H54 (cell line): ENCODE data around the gene ERC2.

Source experiments
- DNase-seq: peaks from one replicate; pipeline ENCODE4 v3.0.0; 2011; ENCODE audit warnings: low spot score, mixed read lengths; ENCODE audit not compliant: insufficient read length
- FAIRE-seq: peaks from 3 replicates; lab custom pipeline; 2011; peaks lifted over from hg19 to GRCh38; lab: Jason Lieb, UNC
- POLR2A ChIP-seq: IDR thresholded peaks from 2 replicates; pipeline ENCODE4 v1.6.1; 2011; ENCODE audit warnings: low read depth, mild to moderate bottlenecking, low read length

Gene ERC2

GRCh38 chr3:56410576-56410975 is 57.7 kb downstream of the ERC2 start:
- FAIRE-seq (no peak), DNase-seq (no peak)
- no peak for TF ChIP-seq POLR2A

DNA sequence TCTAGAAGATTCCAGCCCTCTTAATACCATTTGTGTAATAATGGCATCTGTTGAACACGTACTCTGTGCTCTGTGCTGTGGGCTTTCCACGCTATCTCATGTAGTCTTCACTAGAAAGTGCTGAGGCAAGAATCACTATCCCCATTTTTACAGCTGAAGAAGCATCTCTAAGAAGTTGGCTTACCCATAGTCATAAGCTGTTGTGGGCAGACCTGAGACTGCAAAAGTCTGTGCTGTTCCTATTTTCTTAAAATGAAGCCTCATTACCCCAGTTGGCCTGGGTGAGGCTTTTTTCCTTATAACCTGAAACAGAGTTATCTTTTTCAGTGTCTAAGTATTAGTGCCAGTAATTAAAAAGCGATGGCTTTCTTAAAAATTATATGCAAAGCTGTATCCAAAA is 58.5 kb downstream of the ERC2 start:
- DNase-seq (no peak), FAIRE-seq (no peak)
- TF ChIP-seq POLR2A, result no peak

- DNase-seq (no peak), FAIRE-seq (no peak)
- TF ChIP-seq POLR2A, result no peak
These were observed 59.5 kb downstream of the ERC2 start for GRCh38 chr3:56408761-56409196.

DNA sequence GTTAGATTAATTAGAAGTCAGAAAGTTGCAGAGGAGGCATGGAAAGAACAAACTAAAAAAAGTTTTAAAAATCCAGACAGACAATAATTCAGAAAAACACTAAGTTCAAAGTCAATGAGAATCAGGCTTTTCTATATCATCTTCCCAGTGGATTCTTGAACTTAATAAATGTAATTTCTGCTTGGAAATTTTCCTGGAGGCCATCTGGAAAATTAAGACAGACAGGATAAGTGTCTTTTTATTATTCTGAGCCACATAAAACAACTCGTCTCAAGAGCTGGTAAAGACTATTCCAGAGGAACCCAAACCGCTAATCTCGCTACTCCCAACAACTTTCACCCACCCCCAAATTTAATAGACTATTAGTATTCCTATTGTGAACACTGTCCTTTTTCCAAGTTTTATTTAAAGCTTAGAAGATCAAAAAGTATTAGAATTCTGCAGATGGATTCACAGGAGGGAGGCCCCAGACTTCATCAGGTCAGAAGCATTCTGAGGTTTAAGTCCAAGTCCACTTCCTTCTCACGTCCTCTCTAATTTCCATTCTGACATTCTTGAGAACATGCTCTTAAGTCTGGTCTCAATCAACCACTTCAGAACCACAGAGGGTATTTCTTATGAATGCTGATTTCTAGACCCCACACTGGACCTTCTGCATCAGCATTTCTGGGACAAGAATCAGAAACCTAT is 61.3 kb downstream of the ERC2 start:
- TF ChIP-seq POLR2A, result no peak
- DNase-seq, result no peak
- no peak for FAIRE-seq

- no peak for FAIRE-seq
These were observed 63.4 kb downstream of the ERC2 start for GRCh38 chr3:56404884-56405283.

GRCh38 chr3:56398659-56399058 is 69.6 kb downstream of the ERC2 start:
- no peak for DNase-seq
- no peak for FAIRE-seq
- TF ChIP-seq POLR2A, result no peak

More at GRCh38 chr3:56404884-56405283, 63.4 kb downstream of the ERC2 start:
- DNase-seq, result no peak
- no peak for TF ChIP-seq POLR2A

GRCh38 chr3:56397798-56398197 is 70.5 kb downstream of the ERC2 start:
- FAIRE-seq (no peak), DNase-seq (no peak)
- no peak for TF ChIP-seq POLR2A

DNA sequence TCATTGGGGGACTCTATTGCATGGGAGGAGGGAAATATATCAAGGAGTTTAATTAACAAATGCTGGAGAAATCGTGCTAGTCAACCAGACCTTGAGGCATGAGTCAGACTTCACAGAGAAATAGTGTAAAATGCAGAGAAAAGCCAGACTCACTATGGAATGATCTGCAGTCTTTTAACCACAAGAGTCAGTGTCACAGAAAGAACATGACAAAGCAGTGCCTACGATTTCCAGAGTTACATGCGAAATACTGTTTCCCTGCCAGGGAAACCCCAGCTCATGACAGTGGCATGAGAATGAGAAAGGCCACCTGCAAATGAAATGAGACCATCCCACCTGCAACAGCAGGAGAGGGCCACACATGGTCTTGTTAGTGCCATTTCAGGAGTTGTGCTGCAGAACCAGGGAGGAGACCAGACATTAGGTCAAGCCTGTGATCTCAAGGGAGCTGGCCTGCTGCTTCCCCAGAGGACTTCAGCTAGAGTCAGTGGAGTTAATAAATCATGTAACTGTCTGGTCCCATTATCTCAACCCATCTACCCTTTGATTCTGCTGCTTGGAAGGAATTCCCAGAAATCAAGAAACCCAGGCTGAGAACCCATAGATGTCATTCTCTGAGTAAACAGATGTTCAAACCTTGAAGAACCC is 79.0 kb downstream of the ERC2 start:
- no peak for TF ChIP-seq POLR2A
- no peak for FAIRE-seq
- DNase-seq, result no peak

GRCh38 chr3:56383092-56383491 is 85.2 kb downstream of the ERC2 start:
- DNase-seq, result no peak
- FAIRE-seq, result no peak
- no peak for TF ChIP-seq POLR2A

DNA sequence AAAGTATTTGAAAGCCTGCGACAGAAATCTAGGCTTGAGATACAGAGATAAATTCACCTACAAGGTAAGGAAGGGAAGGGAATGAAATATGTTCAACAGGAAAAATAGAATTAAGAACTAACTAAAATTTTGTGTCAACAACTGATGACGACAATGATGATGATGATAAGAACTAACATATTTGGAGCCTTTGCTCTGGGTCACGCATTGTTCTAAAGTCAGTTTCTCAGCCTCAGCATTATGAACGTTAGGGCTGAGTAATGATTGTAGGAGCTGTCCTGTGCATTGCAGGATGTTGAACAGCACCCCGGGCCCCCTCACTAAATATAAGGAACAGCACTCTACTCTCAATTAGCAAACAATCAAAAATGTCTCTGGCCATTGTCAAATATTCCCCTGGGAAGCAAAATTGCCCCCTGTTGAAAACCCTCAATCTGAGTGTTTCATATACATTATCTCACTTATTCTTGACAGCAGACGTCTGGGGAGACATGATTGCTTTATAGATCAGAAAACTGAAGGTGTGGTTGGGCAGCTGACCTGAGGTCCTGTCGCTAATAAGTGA is 88.5 kb downstream of the ERC2 start:
- no peak for DNase-seq
- no peak for TF ChIP-seq POLR2A
- no peak for FAIRE-seq

DNA sequence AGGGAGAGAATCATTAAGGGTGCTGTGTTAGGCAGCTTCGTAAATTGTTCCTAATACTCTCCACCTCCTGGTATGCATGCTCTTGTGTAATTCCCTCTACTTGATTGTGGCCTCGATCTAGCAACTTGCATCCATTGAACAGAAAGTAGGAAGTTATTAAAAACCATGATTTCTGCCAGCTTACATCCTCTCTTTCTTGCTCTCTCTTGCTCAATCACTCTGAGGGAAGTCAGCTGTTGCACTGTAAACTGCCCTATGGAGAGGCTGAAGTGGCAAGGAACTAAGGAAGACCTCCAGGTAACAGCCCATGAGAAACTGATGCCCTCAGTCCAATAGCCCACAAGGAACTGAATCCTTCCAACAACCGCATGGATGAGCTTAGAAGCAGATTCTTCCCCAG is 92.6 kb downstream of the ERC2 start:
- FAIRE-seq, result no peak

GRCh38 chr3:56373386-56373785 is 94.9 kb downstream of the ERC2 start:
- no peak for FAIRE-seq
- DNase-seq, result no peak
- no peak for TF ChIP-seq POLR2A

More for the DNA sequence above, 92.6 kb downstream of the ERC2 start:
- no peak for DNase-seq
- no peak for TF ChIP-seq POLR2A

GRCh38 chr3:56370991-56371775 is 97.1 kb downstream of the ERC2 start:
- no peak for FAIRE-seq
- DNase-seq, result no peak
- TF ChIP-seq POLR2A, result no peak

- DNase-seq, result no peak
- TF ChIP-seq POLR2A, result no peak
- FAIRE-seq, result no peak
These were observed 98.4 kb downstream of the ERC2 start for GRCh38 chr3:56369914-56370313.
